GM12878 (cell line): ENCODE data around the gene ARAP2. TPM values are rescaled to one million over a fixed set of nuclear protein-coding genes. Genes with fewer than 3 reads are reported as not detected.

Source experiments
- ATAC-seq: fragments of 200-7000 bp; cut with Tn5 transposase; 3 replicates; pipeline ENCODE4 v1.9.1; 2020; ENCODE audit warnings: mild to moderate bottlenecking, moderate library complexity
- BruUV-seq: library from RNA; stranded (reverse); fragments of 400-500 nt; replicated peaks from 2 replicates; lab custom pipeline; 2021; lab: Mats Ljungman, UMichigan
- CTCF ChIA-PET: fragments of 300-600 bp; sonication (Branson Sonifier 250); formaldehyde crosslinking; extraction: SDS; loops from one replicate; lab custom pipeline; 2021; ENCODE audit warnings: inconsistent platforms; lab: Yijun Ruan, JAX
- POLR2A ChIA-PET: fragments of 350-600 bp; formaldehyde crosslinking; extraction: SDS; loops from one replicate; lab custom pipeline; 2021; ENCODE audit warnings: inconsistent platforms; lab: Charles Lee
- RAD21 ChIA-PET: fragments of 300-600 bp; sonication (Branson Sonifier 250); formaldehyde crosslinking; loops from one replicate; lab custom pipeline; 2023; ENCODE audit warnings: antibody characterized with exemption; ENCODE audit not compliant: unreplicated experiment; lab: Charles Lee
- SMC1A ChIA-PET: fragments of 300-600 bp; sonication (Branson Sonifier 250); formaldehyde crosslinking; loops from one replicate; lab custom pipeline; 2023; ENCODE audit not compliant: unreplicated experiment, uncharacterized antibody; lab: Charles Lee
- DNase-seq: peaks from one replicate; pipeline ENCODE4 v3.0.0-alpha.2; 2011; ENCODE audit warnings: low read depth, low spot score
- FAIRE-seq: peaks from 3 replicates; lab custom pipeline; 2011; peaks lifted over from hg19 to GRCh38; lab: Jason Lieb, UNC
- H2AFZ ChIP-seq: 2 replicates; pipeline ENCODE4 v1.6.0; 2011; ENCODE audit warnings: low read depth, low read length, control low read depth; ENCODE audit not compliant: control insufficient read depth
- H3K27ac ChIP-seq: 2 replicates; pipeline ENCODE4 v1.5.1; 2011; ENCODE audit warnings: control low read depth; ENCODE audit not compliant: control insufficient read depth, insufficient read depth
- H3K27me3 ChIP-seq, 2 experiments: replicated peaks in 1 of 2; 2 replicates each; pipeline versions ENCODE4 v1.6.0 to v1.6.1; 2011; ENCODE audit warnings: low read length in 1 of 2; ENCODE audit not compliant: control insufficient read depth in 2 of 2, insufficient read depth in 2 of 2
- H3K36me3 ChIP-seq, 2 experiments: 2 replicates each; pipeline ENCODE4 v1.5.1; 2011; ENCODE audit warnings: low read length in 1 of 2; ENCODE audit not compliant: control insufficient read depth in 2 of 2, insufficient read depth in 2 of 2
- H3K4me1 ChIP-seq: 2 replicates; pipeline ENCODE4 v1.6.1; 2011; ENCODE audit warnings: mild to moderate bottlenecking, low read length, moderate library complexity, mixed read lengths; ENCODE audit not compliant: control insufficient read depth, insufficient read depth
- H3K4me2 ChIP-seq: 2 replicates; pipeline ENCODE4 v1.6.0; 2011; ENCODE audit warnings: control low read depth; ENCODE audit not compliant: control insufficient read depth, insufficient read depth
- H3K4me3 ChIP-seq: fragments of 200-600 bp; sonication (generic); 2 replicates; pipeline ENCODE4 v1.5.1; 2016
- H3K79me2 ChIP-seq: 2 replicates; pipeline ENCODE4 v1.6.0; 2011; ENCODE audit warnings: low read length; ENCODE audit not compliant: control insufficient read depth, insufficient read depth
- H3K9ac ChIP-seq: 2 replicates; pipeline ENCODE4 v1.8.0; 2011; ENCODE audit warnings: low read length, control low read depth, mixed read lengths; ENCODE audit not compliant: control insufficient read depth, insufficient read depth
- H3K9me3 ChIP-seq: replicated peaks from 3 replicates; pipeline ENCODE4 v1.5.1; 2011; ENCODE audit warnings: mild to moderate bottlenecking, low read length; ENCODE audit not compliant: control insufficient read depth, insufficient read depth
- H4K20me1 ChIP-seq: 2 replicates; pipeline ENCODE4 v1.6.0; 2011; ENCODE audit not compliant: control insufficient read depth, insufficient read depth
- CBX5 ChIP-seq: sonication (generic); IDR thresholded peaks from 2 replicates; pipeline ENCODE4 v1.6.1; 2016; ENCODE audit warnings: low read depth, moderate library complexity, mild to moderate bottlenecking, inconsistent platforms
- NFXL1 ChIP-seq: fragments of 450-650 bp; IDR thresholded peaks from 2 replicates; pipeline ENCODE4 v1.6.1; 2017; ENCODE audit warnings: antibody characterized with exemption, mild to moderate bottlenecking, borderline replicate concordance
- RUNX3 ChIP-seq: IDR thresholded peaks from 2 replicates; pipeline ENCODE4 v1.6.1; 2012; ENCODE audit warnings: low read length, inconsistent platforms
- TARDBP ChIP-seq: IDR thresholded peaks from 2 replicates; pipeline ENCODE4 v1.6.1; 2016; ENCODE audit warnings: borderline replicate concordance
- TCF3 ChIP-seq: IDR thresholded peaks from 2 replicates; pipeline ENCODE4 v1.6.1; 2012; ENCODE audit warnings: low read depth, mild to moderate bottlenecking, low read length, borderline replicate concordance; ENCODE audit not compliant: insufficient read depth
- WGBS: methylation state at CpG from one replicate; pipeline ENCODE4 v1.1.6; 2016; ENCODE audit warnings: low lambda C conversion rate; ENCODE audit not compliant: insufficient replicate concordance, insufficient coverage; ENCODE audit errors: missing lambda C conversion rate; 5-methylcytosine and 5-hydroxymethylcytosine counted together
- in situ Hi-C: fragments of 300-500 bp; cut with MboI; formaldehyde crosslinking; loops from 9 replicates; pipeline ENCODE4 v1.14.3; 2018; ENCODE audit warnings: mixed read lengths
- intact Hi-C: fragments of 100-400 bp; cut with micrococcal nuclease; formaldehyde crosslinking; loops from one replicate; pipeline ENCODE4 v1.14.2; 2022; ENCODE audit not compliant: unreplicated experiment
- polyA plus RNA-seq, 11 experiments: library from polyadenylated mRNA; depleted of rRNA in 4 of 11; unstranded in 6 of 11; stranded (reverse) in 5 of 11; fragments of >200 nt; fragmentation: Nextera tagmentation in 4 of 11; fragmentation: Illumina TruSeq in 1 of 11; extraction: Ambion mirVana in 4 of 11; extraction: Trizol in 1 of 11; gene quantifications; 1 replicate in 1 of 11; 2 replicates in 10 of 11; pipeline versions ENCODE4 v1.2.1 to v1.2.3, GENCODE V29; 2011 to 2016; ENCODE audit warnings: inconsistent platforms in 2 of 11, missing spikeins in 2 of 11, low read depth in 1 of 11
- total RNA-seq, 4 experiments: library from RNA; depleted of rRNA in 3 of 4; stranded (reverse); fragments of >200 nt in 3 of 4; fragmentation: Illumina TruSeq in 1 of 4; extraction: Trizol in 1 of 4; gene quantifications; 2 replicates each; pipeline versions ENCODE4 v1.2.1 to v1.2.3, GENCODE V29; 2013 to 2021
- TF ChIP-seq, protein P1 (sequence below): fragments of 450-650 bp; formaldehyde crosslinking; IDR thresholded peaks from 2 replicates; pipeline ENCODE4 v1.4.0; 2020; ENCODE audit warnings: mild to moderate bottlenecking, moderate library complexity
- TF ChIP-seq, protein P2 (sequence below): IDR thresholded peaks from 2 replicates; pipeline ENCODE4 v1.6.1; 2012; ENCODE audit warnings: low read length, inconsistent platforms
- TF ChIP-seq, protein P3 (sequence below): IDR thresholded peaks from 2 replicates; pipeline ENCODE4 v1.6.1; 2011; ENCODE audit warnings: borderline replicate concordance, low read depth, mild to moderate bottlenecking, moderate library complexity, mixed read lengths, low read length; ENCODE audit not compliant: insufficient read depth; ENCODE audit errors: extremely low read length
- TF ChIP-seq, protein P4 (sequence below): fragments of 450-650 bp; IDR thresholded peaks from 2 replicates; pipeline ENCODE4 v1.6.1; 2018; ENCODE audit warnings: borderline replicate concordance, mild to moderate bottlenecking; ENCODE audit not compliant: partially characterized antibody

The ARAP2 gene
- total and polyA plus RNA-seq, 10 of the 15 experiments (the other 5 are each of a cell fraction or from before 2014, with no cell fraction given): 5.4 to 36.1 (median 12.2) TPM

DNA sequence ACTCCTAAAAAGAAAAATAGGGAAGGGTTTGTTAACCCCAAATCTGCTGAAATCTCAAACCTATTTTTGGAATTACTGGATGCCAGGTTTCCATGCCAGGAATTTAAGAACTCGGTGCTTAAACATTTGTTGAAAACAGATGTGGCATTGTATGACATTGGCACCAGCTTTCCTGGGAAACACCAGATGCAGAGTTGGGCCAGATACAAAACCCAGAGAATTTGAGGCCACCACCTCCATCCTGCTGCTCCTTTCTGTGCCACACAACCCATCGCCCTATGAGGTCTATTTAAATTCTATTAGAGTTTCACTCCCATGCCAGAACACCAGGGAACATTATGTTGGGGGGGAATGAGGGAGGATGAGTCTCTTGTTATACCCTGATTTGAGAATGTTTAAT is 71.7 kb downstream of the ARAP2 start:
- no TSS peak for BruUV-seq

More for the DNA sequence above, 71.7 kb downstream of the ARAP2 start:
- in situ Hi-C loops: no loop called here
- no peak overlapping the region for H2AFZ ChIP-seq
- H3K27me3 ChIP-seq: no peaks in the 10 kb centered on the region
- ChIA-PET CTCF (interaction anchor here (0.6 to 0.9 kb wide), 2 partner anchors 15 to 69 kb away, joined by 3 read pairs; no protein-coding TSS in a partner anchor), RAD21 (no interaction called here), SMC1A (interaction anchor here (1.4 kb wide), 1 partner anchor 14 kb away, joined by 6 read pairs; no protein-coding TSS in a partner anchor), POLR2A (no interaction called here)
- DNase-seq (no peak), FAIRE-seq (no peak), ATAC-seq (no peak)
- H3K4me2 ChIP-seq: no peak overlapping the region
- no peaks in the 10 kb centered on the region for H4K20me1 ChIP-seq
- no peak overlapping the region for H3K27ac ChIP-seq
- TF ChIP-seq, protein P1, sequence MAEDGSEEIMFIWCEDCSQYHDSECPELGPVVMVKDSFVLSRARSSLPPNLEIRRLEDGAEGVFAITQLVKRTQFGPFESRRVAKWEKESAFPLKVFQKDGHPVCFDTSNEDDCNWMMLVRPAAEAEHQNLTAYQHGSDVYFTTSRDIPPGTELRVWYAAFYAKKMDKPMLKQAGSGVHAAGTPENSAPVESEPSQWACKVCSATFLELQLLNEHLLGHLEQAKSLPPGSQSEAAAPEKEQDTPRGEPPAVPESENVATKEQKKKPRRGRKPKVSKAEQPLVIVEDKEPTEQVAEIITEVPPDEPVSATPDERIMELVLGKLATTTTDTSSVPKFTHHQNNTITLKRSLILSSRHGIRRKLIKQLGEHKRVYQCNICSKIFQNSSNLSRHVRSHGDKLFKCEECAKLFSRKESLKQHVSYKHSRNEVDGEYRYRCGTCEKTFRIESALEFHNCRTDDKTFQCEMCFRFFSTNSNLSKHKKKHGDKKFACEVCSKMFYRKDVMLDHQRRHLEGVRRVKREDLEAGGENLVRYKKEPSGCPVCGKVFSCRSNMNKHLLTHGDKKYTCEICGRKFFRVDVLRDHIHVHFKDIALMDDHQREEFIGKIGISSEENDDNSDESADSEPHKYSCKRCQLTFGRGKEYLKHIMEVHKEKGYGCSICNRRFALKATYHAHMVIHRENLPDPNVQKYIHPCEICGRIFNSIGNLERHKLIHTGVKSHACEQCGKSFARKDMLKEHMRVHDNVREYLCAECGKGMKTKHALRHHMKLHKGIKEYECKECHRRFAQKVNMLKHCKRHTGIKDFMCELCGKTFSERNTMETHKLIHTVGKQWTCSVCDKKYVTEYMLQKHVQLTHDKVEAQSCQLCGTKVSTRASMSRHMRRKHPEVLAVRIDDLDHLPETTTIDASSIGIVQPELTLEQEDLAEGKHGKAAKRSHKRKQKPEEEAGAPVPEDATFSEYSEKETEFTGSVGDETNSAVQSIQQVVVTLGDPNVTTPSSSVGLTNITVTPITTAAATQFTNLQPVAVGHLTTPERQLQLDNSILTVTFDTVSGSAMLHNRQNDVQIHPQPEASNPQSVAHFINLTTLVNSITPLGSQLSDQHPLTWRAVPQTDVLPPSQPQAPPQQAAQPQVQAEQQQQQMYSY: no peak
- TF ChIP-seq, protein P2, sequence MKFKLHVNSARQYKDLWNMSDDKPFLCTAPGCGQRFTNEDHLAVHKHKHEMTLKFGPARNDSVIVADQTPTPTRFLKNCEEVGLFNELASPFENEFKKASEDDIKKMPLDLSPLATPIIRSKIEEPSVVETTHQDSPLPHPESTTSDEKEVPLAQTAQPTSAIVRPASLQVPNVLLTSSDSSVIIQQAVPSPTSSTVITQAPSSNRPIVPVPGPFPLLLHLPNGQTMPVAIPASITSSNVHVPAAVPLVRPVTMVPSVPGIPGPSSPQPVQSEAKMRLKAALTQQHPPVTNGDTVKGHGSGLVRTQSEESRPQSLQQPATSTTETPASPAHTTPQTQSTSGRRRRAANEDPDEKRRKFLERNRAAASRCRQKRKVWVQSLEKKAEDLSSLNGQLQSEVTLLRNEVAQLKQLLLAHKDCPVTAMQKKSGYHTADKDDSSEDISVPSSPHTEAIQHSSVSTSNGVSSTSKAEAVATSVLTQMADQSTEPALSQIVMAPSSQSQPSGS: no peak
- TF ChIP-seq, protein P3, sequence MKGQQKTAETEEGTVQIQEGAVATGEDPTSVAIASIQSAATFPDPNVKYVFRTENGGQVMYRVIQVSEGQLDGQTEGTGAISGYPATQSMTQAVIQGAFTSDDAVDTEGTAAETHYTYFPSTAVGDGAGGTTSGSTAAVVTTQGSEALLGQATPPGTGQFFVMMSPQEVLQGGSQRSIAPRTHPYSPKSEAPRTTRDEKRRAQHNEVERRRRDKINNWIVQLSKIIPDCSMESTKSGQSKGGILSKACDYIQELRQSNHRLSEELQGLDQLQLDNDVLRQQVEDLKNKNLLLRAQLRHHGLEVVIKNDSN: no peak
- TF ChIP-seq CBX5 (no peak), NFXL1 (no peak), TARDBP (no peak), TCF3 (no peak), RUNX3 (no peak)
- TF ChIP-seq, protein P4, sequence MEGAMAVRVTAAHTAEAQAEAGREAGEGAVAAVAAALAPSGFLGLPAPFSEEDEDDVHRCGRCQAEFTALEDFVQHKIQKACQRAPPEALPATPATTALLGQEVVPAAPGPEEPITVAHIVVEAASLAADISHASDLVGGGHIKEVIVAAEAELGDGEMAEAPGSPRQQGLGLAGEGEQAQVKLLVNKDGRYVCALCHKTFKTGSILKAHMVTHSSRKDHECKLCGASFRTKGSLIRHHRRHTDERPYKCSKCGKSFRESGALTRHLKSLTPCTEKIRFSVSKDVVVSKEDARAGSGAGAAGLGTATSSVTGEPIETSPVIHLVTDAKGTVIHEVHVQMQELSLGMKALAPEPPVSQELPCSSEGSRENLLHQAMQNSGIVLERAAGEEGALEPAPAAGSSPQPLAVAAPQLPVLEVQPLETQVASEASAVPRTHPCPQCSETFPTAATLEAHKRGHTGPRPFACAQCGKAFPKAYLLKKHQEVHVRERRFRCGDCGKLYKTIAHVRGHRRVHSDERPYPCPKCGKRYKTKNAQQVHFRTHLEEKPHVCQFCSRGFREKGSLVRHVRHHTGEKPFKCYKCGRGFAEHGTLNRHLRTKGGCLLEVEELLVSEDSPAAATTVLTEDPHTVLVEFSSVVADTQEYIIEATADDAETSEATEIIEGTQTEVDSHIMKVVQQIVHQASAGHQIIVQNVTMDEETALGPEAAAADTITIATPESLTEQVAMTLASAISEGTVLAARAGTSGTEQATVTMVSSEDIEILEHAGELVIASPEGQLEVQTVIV: no peak
- H3K9ac ChIP-seq: no peak overlapping the region
- no peaks in the 10 kb centered on the region for H3K9me3 ChIP-seq
- 90% methylated on average over 2 of the region's 2 CpGs for WGBS
- H3K4me1 ChIP-seq: no peaks in the 10 kb centered on the region
- H3K4me3 ChIP-seq: no peak overlapping the region
- no peaks in the 10 kb centered on the region; a peak in 1 of 4 replicates for H3K36me3 ChIP-seq
- no peaks in the 10 kb centered on the region for H3K79me2 ChIP-seq
- intact Hi-C loops: no loop called here
